HepG2 (cell line): Measurements from ENCODE around the gene TACC2. TPM values are rescaled to one million over a fixed set of nuclear protein-coding genes. Genes with fewer than 3 reads are reported as not detected.

Experiments
- ATAC-seq: fragments of 200-7000 bp; cut with Tn5 transposase; 3 replicates; pipeline ENCODE4 v1.9.1; 2020; ENCODE audit warnings: mild to moderate bottlenecking, moderate library complexity
- BruUV-seq: library from RNA; stranded (reverse); fragments of 400-500 nt; replicated peaks from 2 replicates; lab custom pipeline; 2021; lab: Mats Ljungman, UMichigan
- CTCF ChIA-PET: fragments of 300-600 bp; formaldehyde crosslinking; extraction: SDS; loops from one replicate; lab custom pipeline; 2021; ENCODE audit warnings: low total read pairs, inconsistent platforms, low intra/inter-chr PET ratio; lab: Yijun Ruan, JAX
- POLR2A ChIA-PET: fragments of 350-600 bp; sonication (Branson Sonifier 250); formaldehyde crosslinking; loops from one replicate; lab custom pipeline; 2020; ENCODE audit warnings: antibody characterized with exemption, inconsistent platforms; lab: Yijun Ruan, JAX
- DNase-seq: peaks from one replicate; pipeline ENCODE4 v3.0.0-alpha.2; 2015; ENCODE audit warnings: low spot score
- FAIRE-seq: peaks from 3 replicates; lab custom pipeline; 2011; peaks lifted over from hg19 to GRCh38; lab: Jason Lieb, UNC
- H2AFZ ChIP-seq: one replicate; pipeline ENCODE4 v1.6.1; 2011; ENCODE audit warnings: low read length, inconsistent platforms
- H3K27ac ChIP-seq: fragments of 300-600 bp; 3 replicates; pipeline ENCODE4 v1.8.0; 2011; ENCODE audit warnings: mixed run types, mild to moderate bottlenecking, mixed read lengths, low read length, inconsistent platforms; ENCODE audit not compliant: insufficient read depth; ENCODE audit errors: extremely low read length
- H3K27me3 ChIP-seq, 2 experiments: fragments of 200-600 bp in 1 of 2; 2 replicates in 1 of 2; 3 replicates in 1 of 2; pipeline versions ENCODE4 v1.6.0 to v1.8.0; 2011; ENCODE audit warnings: low read length in 2 of 2, mild to moderate bottlenecking in 2 of 2, moderate library complexity in 2 of 2, inconsistent platforms in 1 of 2; ENCODE audit not compliant: insufficient read depth in 2 of 2, control insufficient read depth in 1 of 2
- H3K36me3 ChIP-seq, 2 experiments: fragments of 200-600 bp in 1 of 2; replicated peaks in 1 of 2; 2 replicates in 1 of 2; 3 replicates in 1 of 2; pipeline versions ENCODE4 v1.5.1 to v1.8.0; 2011; ENCODE audit warnings: low read length in 2 of 2, inconsistent platforms in 1 of 2; ENCODE audit not compliant: insufficient read depth in 2 of 2, control insufficient read depth in 1 of 2
- H3K4me1 ChIP-seq: 2 replicates; pipeline ENCODE4 v1.5.1; 2012; ENCODE audit warnings: low read length, inconsistent platforms; ENCODE audit not compliant: insufficient read depth
- H3K4me2 ChIP-seq: 2 replicates; pipeline ENCODE4 v1.6.0; 2011; ENCODE audit warnings: low read depth, low read length, inconsistent platforms
- H3K4me3 ChIP-seq, 3 experiments: fragments of 200-600 bp in 1 of 3; sonication (generic), shearing (Covaris generic) in 1 of 3; replicated peaks in 1 of 3; 2 replicates each; pipeline ENCODE4 v1.5.1; 2011 to 2016; ENCODE audit warnings: low read length in 3 of 3, inconsistent platforms in 2 of 3, low read depth in 2 of 3, mild to moderate bottlenecking in 2 of 3, control low read depth in 1 of 3, mixed read lengths in 1 of 3; ENCODE audit not compliant: insufficient read depth in 1 of 3
- H3K79me2 ChIP-seq: one replicate; pipeline ENCODE4 v1.6.1; 2011; ENCODE audit warnings: low read length, inconsistent platforms; ENCODE audit not compliant: insufficient read depth
- H3K9ac ChIP-seq: 2 replicates; pipeline ENCODE4 v1.6.0; 2011; ENCODE audit warnings: mild to moderate bottlenecking, low read depth, low read length, inconsistent platforms; ENCODE audit not compliant: insufficient read depth
- H3K9me3 ChIP-seq: 2 replicates; pipeline ENCODE4 v1.5.1; 2012; ENCODE audit warnings: mild to moderate bottlenecking, low read length
- H4K20me1 ChIP-seq: 2 replicates; pipeline ENCODE4 v1.6.0; 2011; ENCODE audit warnings: inconsistent platforms, mild to moderate bottlenecking, low read length, moderate library complexity; ENCODE audit not compliant: insufficient read depth
- ATF4 ChIP-seq, 2 experiments: fragments of 450-650 bp in 1 of 2; sonication (generic) in 1 of 2; formaldehyde crosslinking; IDR thresholded peaks; 2 replicates each; pipeline versions ENCODE4 v1.5.0 to v1.8.0; 2020 to 2022; ENCODE audit warnings: mild to moderate bottlenecking in 1 of 2, missing genetic modification reagents in 1 of 2
- ATF7 ChIP-seq, 2 experiments: fragments of 450-650 bp in 1 of 2; sonication (generic) in 1 of 2; formaldehyde crosslinking in 1 of 2; IDR thresholded peaks; 2 replicates each; pipeline versions ENCODE4 v1.4.0 to v1.6.1; 2016 to 2020; ENCODE audit warnings: antibody characterized with exemption in 1 of 2, mild to moderate bottlenecking in 1 of 2, missing genetic modification reagents in 1 of 2
- BRCA1 ChIP-seq: sonication (generic); formaldehyde crosslinking; IDR thresholded peaks from 2 replicates; pipeline ENCODE4 v1.4.0; 2020; ENCODE audit warnings: missing genetic modification reagents
- DPF2 ChIP-seq: sonication (generic); formaldehyde crosslinking; IDR thresholded peaks from 2 replicates; pipeline ENCODE4 v1.4.0; 2020; ENCODE audit warnings: mild to moderate bottlenecking, low read depth, missing genetic modification reagents, borderline replicate concordance
- EEA1 ChIP-seq: sonication (generic); formaldehyde crosslinking; IDR thresholded peaks from 2 replicates; pipeline ENCODE4 v1.5.1; 2020; ENCODE audit warnings: mild to moderate bottlenecking, missing genetic modification reagents, borderline replicate concordance
- HNRNPLL ChIP-seq: fragments of 200-400 bp; formaldehyde crosslinking; IDR thresholded peaks from 2 replicates; pipeline ENCODE4 v1.6.1; 2017; ENCODE audit warnings: mild to moderate bottlenecking, low read depth, low read length; ENCODE audit not compliant: poor library complexity, severe bottlenecking
- SATB2 ChIP-seq: sonication (generic); formaldehyde crosslinking; IDR thresholded peaks from 2 replicates; pipeline ENCODE4 v1.5.0; 2020; ENCODE audit warnings: missing genetic modification reagents
- TRIM24 ChIP-seq: sonication (generic); formaldehyde crosslinking; IDR thresholded peaks from 2 replicates; pipeline ENCODE4 v1.8.0; 2022; ENCODE audit warnings: mild to moderate bottlenecking, missing genetic modification reagents
- ZNF143 ChIP-seq: sonication (generic); formaldehyde crosslinking; IDR thresholded peaks from 2 replicates; pipeline ENCODE4 v1.4.0; 2020; ENCODE audit warnings: missing genetic modification reagents
- ZNF274 ChIP-seq: sonication (generic); formaldehyde crosslinking; IDR thresholded peaks from 2 replicates; pipeline ENCODE4 v1.5.1; 2020; ENCODE audit warnings: mild to moderate bottlenecking, missing genetic modification reagents
- ZNF292 ChIP-seq: sonication (generic); formaldehyde crosslinking; IDR thresholded peaks from 2 replicates; pipeline ENCODE4 v1.8.1; 2022; ENCODE audit warnings: mild to moderate bottlenecking, low read depth, missing genetic modification reagents, borderline replicate concordance
- ZNF367 ChIP-seq: sonication (generic); formaldehyde crosslinking; IDR thresholded peaks from 2 replicates; pipeline ENCODE4 v1.4.0; 2020; ENCODE audit warnings: missing genetic modification reagents, borderline replicate concordance
- ZNF558 ChIP-seq: sonication (generic); formaldehyde crosslinking; IDR thresholded peaks from 2 replicates; pipeline ENCODE4 v1.9.0; 2022; ENCODE audit warnings: mild to moderate bottlenecking, missing genetic modification reagents, borderline replicate concordance
- ZNF768 ChIP-seq: sonication (generic); formaldehyde crosslinking; IDR thresholded peaks from 2 replicates; pipeline ENCODE4 v1.4.0; 2020; ENCODE audit warnings: missing genetic modification reagents
- WGBS: methylation state at CpG from one replicate; pipeline ENCODE4 v1.1.6; 2017; ENCODE audit warnings: low lambda C conversion rate; 5-methylcytosine and 5-hydroxymethylcytosine counted together
- in situ Hi-C: cut with HindIII; loops from 2 replicates; pipeline ENCODE4 v1.10.0; 2017; ENCODE audit warnings: low pct_unique_long_range_greater_than_20kb; ENCODE audit not compliant: extremely low pct_ligation_motif_present
- intact Hi-C: fragments of 100-400 bp; cut with micrococcal nuclease; formaldehyde crosslinking; loops from one replicate; pipeline ENCODE4 v1.10.0; 2022; ENCODE audit not compliant: unreplicated experiment
- polyA plus RNA-seq, 8 experiments: library from polyadenylated mRNA; depleted of rRNA in 3 of 8; stranded (reverse) in 7 of 8; unstranded in 1 of 8; fragments of >200 nt; fragmentation: Illumina TruSeq in 4 of 8; extraction: Trizol in 4 of 8; gene quantifications; 2 replicates each; pipeline versions ENCODE4 v1.2.1 to v1.2.3, GENCODE V29; 2011 to 2016; ENCODE audit warnings: low read depth in 4 of 8, missing spikeins in 1 of 8, mixed read lengths in 1 of 8; ENCODE audit not compliant: insufficient read depth in 1 of 8
- total RNA-seq, 5 experiments: library from RNA; depleted of rRNA; stranded (reverse); fragments of >200 nt; fragmentation: Illumina TruSeq; extraction: Trizol; gene quantifications; 2 replicates each; pipeline ENCODE4 v1.2.3, GENCODE V29; 2016; ENCODE audit warnings: low read depth in 1 of 5
- TF ChIP-seq, protein P1 (sequence below): sonication (generic); formaldehyde crosslinking; IDR thresholded peaks from 2 replicates; pipeline ENCODE4 v1.9.0; 2021; ENCODE audit warnings: mild to moderate bottlenecking, missing genetic modification reagents

The TACC2 gene
- total and polyA plus RNA-seq, 2 of the 13 experiments (the other 11 are each of a cell fraction or from before 2014, with no cell fraction given): 11.8 to 16.0 TPM

DNA sequence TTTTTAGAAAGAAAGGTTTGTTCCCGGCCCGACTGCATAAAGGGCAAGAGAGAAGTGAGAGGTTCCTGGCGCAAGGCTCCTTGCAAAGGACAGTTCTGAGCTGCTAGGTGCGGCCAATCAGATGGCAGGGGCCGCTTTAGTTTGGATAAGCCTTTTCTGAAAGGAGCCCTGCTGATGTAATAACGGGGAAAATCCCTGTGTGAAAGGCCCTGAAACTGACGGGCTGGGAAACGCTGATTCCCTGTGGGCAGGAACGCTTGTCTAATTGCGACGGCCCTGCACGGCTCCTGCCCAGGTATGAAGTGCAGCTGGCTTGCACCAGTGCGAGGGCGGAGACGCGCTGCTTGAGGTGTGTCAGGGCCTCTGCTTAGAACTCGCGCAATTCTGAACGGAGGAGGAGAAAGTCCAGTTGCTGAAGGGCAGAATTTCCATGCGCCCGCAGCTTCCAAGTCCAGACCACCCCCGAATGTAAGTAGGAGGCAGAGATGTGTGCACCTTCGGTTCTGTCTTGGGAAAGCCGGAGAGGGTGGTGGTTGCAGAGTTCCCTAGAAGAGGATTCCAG lies 30.5 kb downstream of the TACC2 start (continued):
- TF ChIP-seq ZNF274 (CRISPR knock-in tag) (0 out of 2 replicates have a peak, but pooled peaks have one; percentile 12), ATF7 (IDR thresholded peaks at IDR 0.05) (no peak), ATF7 (CRISPR knock-in tag; IDR thresholded peaks at IDR 0.05) (no peak), ATF4 (CRISPR knock-in tag; IDR thresholded peaks at IDR 0.05) (0 out of 4 replicates have a peak, but pooled peaks of 1 of the 2 experiments have one; percentile 33), ZNF143 (no peak), ZNF292 (peak; percentile 65; the same call in 1 of the 2 replicates), ZNF768 (no peak), HNRNPLL (peak; percentile 39), DPF2 (CRISPR knock-in tag) (no peak)
- TF ChIP-seq, all 625 proteins: peak for 13

DNA sequence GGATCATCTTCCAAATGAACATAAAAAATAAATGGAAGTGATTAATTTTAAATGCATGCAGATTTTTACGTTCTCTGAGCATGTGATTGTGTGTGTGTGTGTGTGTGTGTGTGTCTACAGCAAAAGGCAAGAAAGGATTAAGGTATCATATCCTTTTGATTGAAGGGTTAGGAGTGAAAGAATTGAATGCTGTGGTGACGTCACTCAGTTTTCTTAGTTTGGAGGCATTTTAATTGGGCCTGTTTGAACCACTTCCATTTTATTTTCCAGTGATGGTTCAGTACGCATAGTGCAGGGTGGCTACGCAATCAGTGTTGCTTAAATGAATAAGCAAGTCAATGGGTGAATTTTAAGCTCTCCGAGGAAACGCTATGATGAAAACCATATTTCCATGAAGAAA lies 31.3 kb downstream of the TACC2 start:
- no peak overlapping the region for H2AFZ ChIP-seq
- H3K27ac ChIP-seq: no peak overlapping the region
- no peak overlapping the region for H3K4me3 ChIP-seq
- DNase-seq (no peak), FAIRE-seq (no peak), ATAC-seq (no peak)
- H3K9me3 ChIP-seq: no peaks in the 10 kb centered on the region
- in situ Hi-C loops (no loop called here), intact Hi-C loops (no loop called here)
- no peaks in the 10 kb centered on the region for H3K79me2 ChIP-seq
- no peaks in the 10 kb centered on the region for H3K36me3 ChIP-seq
- no peaks in the 10 kb centered on the region for H4K20me1 ChIP-seq
- WGBS: 90% methylated on average over 6 of the region's 6 CpGs
- BruUV-seq: no TSS peak
- H3K27me3 ChIP-seq: peaks cover 0 to 15% of the 10 kb centered on the region in 2 experiments; a peak in 1 of 5 replicates
- POLR2A ChIA-PET: no interaction called here
- no peak overlapping the region for H3K9ac ChIP-seq
- CTCF ChIA-PET: no interaction called here
- H3K4me1 ChIP-seq: peaks cover 49% of the 10 kb centered on the region
- H3K4me2 ChIP-seq: no peak overlapping the region
- TF ChIP-seq ZNF367 (CRISPR knock-in tag) (no peak), TRIM24 (CRISPR knock-in tag) (no peak), ATF7 (IDR thresholded peaks at IDR 0.05) (peak; percentile 39; the same call in 1 of the 2 replicates), ATF7 (CRISPR knock-in tag; IDR thresholded peaks at IDR 0.05) (no peak), SATB2 (no peak), EEA1 (CRISPR knock-in tag) (no peak), ZNF558 (no peak), BRCA1 (CRISPR knock-in tag) (no peak)
- TF ChIP-seq, protein P1, sequence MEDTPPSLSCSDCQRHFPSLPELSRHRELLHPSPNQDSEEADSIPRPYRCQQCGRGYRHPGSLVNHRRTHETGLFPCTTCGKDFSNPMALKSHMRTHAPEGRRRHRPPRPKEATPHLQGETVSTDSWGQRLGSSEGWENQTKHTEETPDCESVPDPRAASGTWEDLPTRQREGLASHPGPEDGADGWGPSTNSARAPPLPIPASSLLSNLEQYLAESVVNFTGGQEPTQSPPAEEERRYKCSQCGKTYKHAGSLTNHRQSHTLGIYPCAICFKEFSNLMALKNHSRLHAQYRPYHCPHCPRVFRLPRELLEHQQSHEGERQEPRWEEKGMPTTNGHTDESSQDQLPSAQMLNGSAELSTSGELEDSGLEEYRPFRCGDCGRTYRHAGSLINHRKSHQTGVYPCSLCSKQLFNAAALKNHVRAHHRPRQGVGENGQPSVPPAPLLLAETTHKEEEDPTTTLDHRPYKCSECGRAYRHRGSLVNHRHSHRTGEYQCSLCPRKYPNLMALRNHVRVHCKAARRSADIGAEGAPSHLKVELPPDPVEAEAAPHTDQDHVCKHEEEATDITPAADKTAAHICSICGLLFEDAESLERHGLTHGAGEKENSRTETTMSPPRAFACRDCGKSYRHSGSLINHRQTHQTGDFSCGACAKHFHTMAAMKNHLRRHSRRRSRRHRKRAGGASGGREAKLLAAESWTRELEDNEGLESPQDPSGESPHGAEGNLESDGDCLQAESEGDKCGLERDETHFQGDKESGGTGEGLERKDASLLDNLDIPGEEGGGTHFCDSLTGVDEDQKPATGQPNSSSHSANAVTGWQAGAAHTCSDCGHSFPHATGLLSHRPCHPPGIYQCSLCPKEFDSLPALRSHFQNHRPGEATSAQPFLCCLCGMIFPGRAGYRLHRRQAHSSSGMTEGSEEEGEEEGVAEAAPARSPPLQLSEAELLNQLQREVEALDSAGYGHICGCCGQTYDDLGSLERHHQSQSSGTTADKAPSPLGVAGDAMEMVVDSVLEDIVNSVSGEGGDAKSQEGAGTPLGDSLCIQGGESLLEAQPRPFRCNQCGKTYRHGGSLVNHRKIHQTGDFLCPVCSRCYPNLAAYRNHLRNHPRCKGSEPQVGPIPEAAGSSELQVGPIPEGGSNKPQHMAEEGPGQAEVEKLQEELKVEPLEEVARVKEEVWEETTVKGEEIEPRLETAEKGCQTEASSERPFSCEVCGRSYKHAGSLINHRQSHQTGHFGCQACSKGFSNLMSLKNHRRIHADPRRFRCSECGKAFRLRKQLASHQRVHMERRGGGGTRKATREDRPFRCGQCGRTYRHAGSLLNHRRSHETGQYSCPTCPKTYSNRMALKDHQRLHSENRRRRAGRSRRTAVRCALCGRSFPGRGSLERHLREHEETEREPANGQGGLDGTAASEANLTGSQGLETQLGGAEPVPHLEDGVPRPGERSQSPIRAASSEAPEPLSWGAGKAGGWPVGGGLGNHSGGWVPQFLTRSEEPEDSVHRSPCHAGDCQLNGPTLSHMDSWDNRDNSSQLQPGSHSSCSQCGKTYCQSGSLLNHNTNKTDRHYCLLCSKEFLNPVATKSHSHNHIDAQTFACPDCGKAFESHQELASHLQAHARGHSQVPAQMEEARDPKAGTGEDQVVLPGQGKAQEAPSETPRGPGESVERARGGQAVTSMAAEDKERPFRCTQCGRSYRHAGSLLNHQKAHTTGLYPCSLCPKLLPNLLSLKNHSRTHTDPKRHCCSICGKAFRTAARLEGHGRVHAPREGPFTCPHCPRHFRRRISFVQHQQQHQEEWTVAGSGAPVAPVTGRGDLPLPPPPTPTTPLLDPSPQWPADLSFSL (CRISPR knock-in tag): no peak
